Urinary bladder (tissue), 4 donors: Measurements from ENCODE around the gene KRTAP10-2. TPM values are rescaled to one million over a fixed set of nuclear protein-coding genes. Genes with fewer than 3 reads are reported as not detected.

Experiments
- DNase-seq: peaks from one replicate; pipeline ENCODE4 v3.0.0-alpha.2; 2015; ENCODE audit errors: extremely low spot score
- H3K27ac ChIP-seq: one replicate; pipeline ENCODE4 v1.5.1; 2013; ENCODE audit warnings: low read depth, mild to moderate bottlenecking, moderate library complexity
- H3K36me3 ChIP-seq: one replicate; pipeline ENCODE4 v1.6.1; 2013; ENCODE audit warnings: mild to moderate bottlenecking, moderate library complexity; ENCODE audit not compliant: insufficient read depth
- H3K4me1 ChIP-seq: one replicate; pipeline ENCODE4 v1.6.1; 2013; ENCODE audit warnings: mild to moderate bottlenecking, moderate library complexity; ENCODE audit not compliant: insufficient read depth
- H3K4me3 ChIP-seq: one replicate; pipeline ENCODE4 v1.5.1; 2013; ENCODE audit warnings: low read depth, low read length
- WGBS: extraction: QIAGEN DNeasy Blood & Tissue Kit; methylation state at CpG from one replicate; pipeline ENCODE4 v1.1.7; 2013; 5-methylcytosine and 5-hydroxymethylcytosine counted together
- polyA plus RNA-seq: library from polyadenylated mRNA; stranded (reverse); fragments of 200-250 nt; gene quantifications from one replicate; pipeline ENCODE4 v1.2.3, GENCODE V29; 2013
- total RNA-seq: library from RNA; depleted of rRNA; stranded (reverse); fragments of >200 nt; gene quantifications from one replicate; pipeline ENCODE4 v1.2.3, GENCODE V29; 2014
- donor health status: healthy with polysubstance abuse.
- donor health status: healthy.

KRTAP10-2 gene
- total and polyA plus RNA-seq, 2 donors = not detected

DNA sequence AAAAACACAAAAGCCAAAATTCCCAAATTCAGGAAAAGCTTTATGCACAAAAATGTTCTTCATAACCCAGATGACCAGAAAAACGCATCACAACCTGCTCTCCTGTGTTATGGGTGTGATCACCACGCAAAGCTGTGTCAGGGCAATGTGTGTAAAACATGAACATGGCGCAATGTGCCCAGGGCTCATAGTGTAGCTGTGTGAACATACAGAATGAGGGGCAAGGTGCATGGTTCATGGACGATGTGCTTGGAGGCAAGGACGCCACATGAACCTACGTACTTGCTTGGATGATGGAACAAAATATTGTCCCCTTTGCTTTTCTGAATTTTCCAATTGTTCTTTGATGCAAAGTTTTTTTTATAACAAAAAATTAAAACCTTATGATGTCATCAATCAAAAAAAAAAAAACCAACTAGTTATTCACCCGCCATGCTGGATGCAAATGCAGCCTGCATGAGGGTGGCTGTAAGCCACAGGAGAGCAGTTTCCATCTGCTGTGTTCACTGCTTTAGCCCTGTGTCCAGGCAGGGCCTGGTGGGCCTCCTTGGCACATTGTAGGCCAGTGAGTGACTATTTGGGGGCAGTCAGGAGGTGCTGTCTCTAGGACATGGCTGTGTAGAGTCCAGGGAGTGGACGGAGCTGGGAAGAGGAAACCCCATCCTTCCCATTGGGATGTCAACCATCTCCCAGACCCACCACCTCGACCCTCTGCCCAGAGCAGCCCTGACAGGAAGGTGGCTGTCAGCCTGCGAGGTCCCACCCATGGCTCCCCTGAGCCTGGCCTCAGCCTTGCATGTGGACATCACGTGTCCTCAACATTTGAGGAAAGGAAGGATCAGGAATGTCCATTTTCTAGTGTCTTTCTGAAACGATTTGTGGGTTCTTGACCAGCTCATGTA, 25.0 kb downstream of the KRTAP10-2 start:
- 87% methylated on average over 12 of the region's 12 CpGs for WGBS
- Histone ChIP-seq H3K27ac (no peak overlapping the region), H3K36me3 (no peaks in the 10 kb centered on the region), H3K4me1 (no peaks in the 10 kb centered on the region), H3K4me3 (no peak overlapping the region)
- no peak for DNase-seq

DNA sequence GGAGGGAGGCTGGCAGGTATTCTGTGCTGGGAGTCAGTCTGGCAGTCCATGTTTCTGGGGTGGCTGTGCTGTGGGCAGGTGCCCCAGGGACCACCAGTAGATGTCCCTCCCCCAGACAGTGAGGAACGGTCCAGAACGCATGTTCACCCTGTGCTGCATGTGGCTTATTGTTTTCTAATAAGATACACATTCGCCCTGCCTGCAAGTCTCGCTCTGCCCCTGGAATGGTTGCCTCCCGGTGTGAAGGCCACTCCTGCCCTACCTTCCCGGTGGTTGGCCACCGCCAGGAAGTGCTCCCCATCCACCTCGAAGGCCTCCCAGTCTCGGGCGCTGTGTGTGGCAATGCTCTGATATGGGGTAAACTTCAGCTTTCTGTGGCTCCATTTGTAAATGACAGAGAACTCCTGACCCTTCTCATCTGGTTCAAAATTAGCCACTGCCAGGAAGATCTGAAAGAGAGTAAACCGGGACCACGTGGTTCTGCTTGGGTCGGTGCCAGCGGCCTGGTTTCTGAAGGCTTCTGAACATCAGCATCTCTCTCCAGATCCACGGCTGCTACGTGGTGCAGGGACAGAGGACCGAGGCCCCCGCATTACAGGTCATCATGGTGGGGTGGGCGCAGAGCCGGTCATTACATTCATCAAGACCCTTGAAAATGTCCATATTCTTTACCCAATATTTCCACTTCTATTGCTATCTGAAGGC, 25.8 kb downstream of the KRTAP10-2 start:
- 88% methylated on average over 20 of the region's 20 CpGs for WGBS

DNA sequence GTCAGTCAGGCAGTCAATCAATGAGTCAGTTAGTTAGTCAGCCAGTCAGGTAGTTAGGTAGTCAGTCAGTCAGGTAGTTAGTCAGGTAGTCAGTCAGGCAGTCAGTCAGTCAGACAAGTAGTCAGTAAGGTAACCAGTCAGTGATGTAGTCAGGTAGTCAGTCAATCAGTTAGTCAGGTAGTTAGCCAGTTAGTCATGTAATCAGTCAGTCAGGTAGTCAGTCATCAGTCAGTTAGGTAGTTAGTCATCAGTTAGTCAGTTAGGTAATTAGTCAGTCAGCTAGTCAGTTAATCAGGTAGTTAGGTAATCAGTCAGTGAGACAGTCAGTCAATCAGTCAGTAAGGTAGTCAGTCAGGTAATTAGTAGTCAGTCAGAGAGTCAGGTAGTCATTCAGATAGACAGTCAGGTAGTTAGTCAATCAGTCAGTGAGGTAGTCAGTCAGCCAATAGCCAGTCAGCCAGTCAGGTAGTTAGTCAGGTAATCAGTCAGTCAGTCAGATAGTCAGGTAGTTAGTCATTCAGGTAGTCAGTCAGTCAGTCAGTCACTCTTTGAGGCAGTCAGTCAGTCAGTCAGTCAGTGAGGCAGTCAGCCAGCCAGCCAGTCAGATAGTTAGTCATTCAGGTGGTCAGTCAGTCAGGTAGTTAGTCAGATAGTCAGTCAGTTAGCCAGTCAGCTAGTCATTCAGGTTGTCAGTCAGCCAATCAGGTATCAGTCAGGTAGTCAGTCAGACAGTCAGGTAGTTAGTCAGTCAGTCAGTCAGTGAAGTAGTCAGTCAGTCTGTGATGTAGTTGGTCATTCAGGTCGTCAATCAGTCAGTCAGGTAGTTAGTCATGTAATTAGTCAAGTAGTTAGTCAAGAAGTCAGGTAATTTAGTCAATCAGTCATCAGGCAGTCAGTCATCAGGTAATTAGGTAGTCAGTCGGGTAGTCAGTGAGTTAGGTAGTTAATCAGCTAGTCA, 26.6 kb downstream of the KRTAP10-2 start:
- H3K4me3 ChIP-seq = no peak overlapping the region
- DNase-seq = no peak
- no peaks in the 10 kb centered on the region for H3K36me3 ChIP-seq
- H3K27ac ChIP-seq = no peak overlapping the region
- WGBS = 79% methylated on average over 2 of the region's 2 CpGs
- no peaks in the 10 kb centered on the region for H3K4me1 ChIP-seq

More for the DNA sequence above, 25.8 kb downstream of the KRTAP10-2 start:
- DNase-seq = no peak
- no peaks in the 10 kb centered on the region for H3K36me3 ChIP-seq
- no peaks in the 10 kb centered on the region for H3K4me1 ChIP-seq
- H3K27ac ChIP-seq = no peak overlapping the region
- H3K4me3 ChIP-seq = no peak overlapping the region

DNA sequence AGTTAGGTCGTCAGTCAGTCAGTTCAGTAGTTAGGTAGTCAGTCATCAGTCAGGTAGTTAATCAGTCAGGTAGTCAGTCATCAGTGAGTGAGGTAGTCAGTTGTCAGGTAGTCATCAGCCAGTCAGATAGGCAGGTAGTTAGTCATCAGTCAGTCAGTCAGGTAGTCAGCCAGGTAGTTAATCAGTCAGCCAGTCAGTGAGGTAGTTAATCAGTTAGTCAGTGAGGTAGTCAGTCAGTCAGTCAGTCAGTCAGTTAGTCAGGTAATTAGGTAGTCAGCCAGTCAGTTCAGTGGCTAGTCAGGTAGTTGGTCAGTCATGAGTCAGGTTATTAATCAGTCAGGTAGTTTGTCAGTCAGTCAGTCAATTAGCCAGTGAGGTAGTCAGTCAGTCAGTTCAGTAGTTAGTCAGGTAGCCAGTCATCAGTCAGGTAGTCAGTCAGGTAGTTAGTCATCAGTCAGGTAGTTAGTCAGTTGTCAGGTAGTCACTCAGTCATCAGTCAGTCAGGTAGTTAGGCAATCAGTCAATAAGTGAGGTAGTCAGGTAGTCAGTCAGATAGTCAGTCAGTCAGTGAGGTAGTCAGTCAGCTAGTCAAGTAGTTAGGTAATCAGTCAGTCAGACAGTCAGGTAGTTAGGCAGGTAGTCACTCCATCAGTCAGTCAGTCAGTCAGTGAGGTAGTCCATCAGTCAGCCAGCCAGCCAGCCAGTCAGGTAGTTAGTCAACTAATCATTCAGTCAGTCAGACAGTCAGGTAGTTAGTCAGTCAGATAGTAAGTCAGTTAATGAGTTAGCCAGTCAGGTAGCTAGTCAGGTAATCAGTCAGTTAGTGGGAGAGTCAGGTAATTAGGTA, 27.5 kb downstream of the KRTAP10-2 start:
- no peaks in the 10 kb centered on the region for H3K4me1 ChIP-seq
- H3K4me3 ChIP-seq = no peak overlapping the region
- 81% methylated on average over 1 of the region's 1 CpG for WGBS
- DNase-seq = no peak
- H3K36me3 ChIP-seq = no peaks in the 10 kb centered on the region
- H3K27ac ChIP-seq = no peak overlapping the region

DNA sequence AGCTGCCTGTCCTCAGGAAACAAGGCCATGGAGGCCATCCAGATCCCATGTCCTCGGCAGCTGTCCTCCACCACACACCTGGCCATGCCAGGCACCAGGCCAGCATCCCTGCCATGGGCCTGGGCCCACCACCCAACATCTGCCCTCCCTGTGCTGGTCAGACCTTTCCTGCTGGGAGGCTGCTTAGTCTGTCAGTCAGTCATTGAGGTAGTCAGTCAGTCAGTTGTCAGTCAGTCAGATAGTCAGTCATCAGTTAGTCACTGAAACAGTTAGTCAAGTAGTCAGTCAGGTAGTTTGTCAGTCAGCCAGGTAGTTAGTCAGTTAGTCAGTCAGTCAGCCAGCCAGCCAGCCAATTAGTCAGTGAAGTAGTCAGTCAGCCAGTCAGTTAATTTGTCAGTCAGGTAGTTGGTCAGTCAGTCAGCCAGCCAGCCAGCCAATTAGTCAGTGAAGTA, 28.5 kb downstream of the KRTAP10-2 start:
- no peak overlapping the region for H3K27ac ChIP-seq
- DNase-seq = no peak
- no peaks in the 10 kb centered on the region for H3K36me3 ChIP-seq
- no peak overlapping the region for H3K4me3 ChIP-seq
- WGBS = 80% methylated on average over 1 of the region's 1 CpG
- H3K4me1 ChIP-seq = no peaks in the 10 kb centered on the region

DNA sequence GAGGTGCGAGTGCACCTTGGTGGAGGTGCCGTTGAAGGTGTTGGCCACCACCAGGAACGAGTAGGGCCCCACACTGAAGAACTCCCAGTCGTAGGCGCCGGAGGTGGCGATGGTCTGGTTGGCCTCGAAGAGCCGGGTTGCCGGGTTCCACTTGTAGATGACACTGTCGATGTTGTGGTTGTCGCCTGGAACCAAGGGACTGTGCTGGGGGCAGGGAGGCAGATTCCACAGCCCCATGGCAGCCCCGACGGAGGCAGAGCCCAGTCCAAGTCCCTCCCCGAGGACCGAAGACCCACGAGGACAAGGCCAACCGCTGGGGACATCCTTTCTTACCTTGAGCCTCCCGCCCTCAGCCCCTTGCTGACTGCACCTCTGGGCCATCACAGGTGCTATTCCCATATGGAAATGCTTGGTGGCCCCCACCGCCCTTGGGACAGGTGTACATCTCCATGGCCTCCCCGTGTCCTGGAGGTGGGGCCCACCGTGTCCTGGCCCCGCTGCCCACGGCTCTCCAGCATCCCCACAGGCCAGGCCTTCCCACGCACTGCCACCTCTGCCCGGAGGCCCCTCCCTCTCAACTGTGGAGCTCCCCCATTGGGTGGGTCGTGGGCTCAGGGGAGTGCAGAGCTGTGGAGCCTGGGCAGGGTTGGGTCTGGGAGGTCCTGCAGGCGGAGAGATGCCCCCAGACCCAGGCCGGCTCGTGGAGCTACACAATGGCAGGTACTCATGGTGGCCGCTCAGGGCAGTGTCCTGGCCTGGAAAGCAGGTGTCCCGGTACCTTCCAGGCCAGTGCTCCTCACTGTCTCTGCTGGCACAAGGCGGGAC, 29.2 kb downstream of the KRTAP10-2 start:
- no peaks in the 10 kb centered on the region for H3K36me3 ChIP-seq
- WGBS = 88% methylated on average over 33 of the region's 33 CpGs
- H3K27ac ChIP-seq = no peak overlapping the region
- no peaks in the 10 kb centered on the region for H3K4me1 ChIP-seq
- no peak overlapping the region for H3K4me3 ChIP-seq
- no peak for DNase-seq

DNA sequence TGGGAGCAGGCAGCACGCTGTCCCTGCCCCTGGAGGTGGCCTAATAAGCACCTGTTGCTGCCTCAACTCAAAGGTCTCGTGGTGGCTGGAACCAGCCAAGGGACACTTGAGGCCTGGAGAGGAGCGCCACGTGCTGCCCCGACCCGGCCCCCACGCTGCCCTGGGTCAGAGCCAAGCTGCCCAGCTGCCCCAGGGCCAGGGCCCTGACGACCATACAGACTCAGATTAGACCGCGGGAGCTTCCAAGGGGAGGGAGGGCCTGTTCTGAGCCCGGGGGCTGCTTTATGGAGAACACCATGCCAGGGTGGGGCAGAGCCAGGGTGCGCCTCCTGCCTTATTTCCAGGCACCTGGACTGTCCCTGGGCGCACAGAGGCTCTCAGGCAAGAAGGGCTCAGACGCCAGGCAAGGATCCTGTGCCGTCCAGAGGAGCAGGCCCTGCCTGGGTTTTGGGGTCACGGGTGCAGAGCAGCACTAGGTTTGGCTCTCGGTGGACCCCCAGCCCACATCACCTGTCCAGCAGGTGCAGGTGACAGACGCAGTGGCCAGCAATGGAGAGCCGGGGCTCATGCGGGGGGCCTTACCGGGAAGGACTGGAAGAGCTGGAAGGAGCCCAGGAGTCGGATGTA, 29.9 kb downstream of the KRTAP10-2 start:
- Histone ChIP-seq H3K4me1 (no peaks in the 10 kb centered on the region), H3K4me3 (no peak overlapping the region), H3K36me3 (no peaks in the 10 kb centered on the region), H3K27ac (no peak overlapping the region)
- WGBS = 87% methylated on average over 22 of the region's 22 CpGs
- no peak for DNase-seq

DNA sequence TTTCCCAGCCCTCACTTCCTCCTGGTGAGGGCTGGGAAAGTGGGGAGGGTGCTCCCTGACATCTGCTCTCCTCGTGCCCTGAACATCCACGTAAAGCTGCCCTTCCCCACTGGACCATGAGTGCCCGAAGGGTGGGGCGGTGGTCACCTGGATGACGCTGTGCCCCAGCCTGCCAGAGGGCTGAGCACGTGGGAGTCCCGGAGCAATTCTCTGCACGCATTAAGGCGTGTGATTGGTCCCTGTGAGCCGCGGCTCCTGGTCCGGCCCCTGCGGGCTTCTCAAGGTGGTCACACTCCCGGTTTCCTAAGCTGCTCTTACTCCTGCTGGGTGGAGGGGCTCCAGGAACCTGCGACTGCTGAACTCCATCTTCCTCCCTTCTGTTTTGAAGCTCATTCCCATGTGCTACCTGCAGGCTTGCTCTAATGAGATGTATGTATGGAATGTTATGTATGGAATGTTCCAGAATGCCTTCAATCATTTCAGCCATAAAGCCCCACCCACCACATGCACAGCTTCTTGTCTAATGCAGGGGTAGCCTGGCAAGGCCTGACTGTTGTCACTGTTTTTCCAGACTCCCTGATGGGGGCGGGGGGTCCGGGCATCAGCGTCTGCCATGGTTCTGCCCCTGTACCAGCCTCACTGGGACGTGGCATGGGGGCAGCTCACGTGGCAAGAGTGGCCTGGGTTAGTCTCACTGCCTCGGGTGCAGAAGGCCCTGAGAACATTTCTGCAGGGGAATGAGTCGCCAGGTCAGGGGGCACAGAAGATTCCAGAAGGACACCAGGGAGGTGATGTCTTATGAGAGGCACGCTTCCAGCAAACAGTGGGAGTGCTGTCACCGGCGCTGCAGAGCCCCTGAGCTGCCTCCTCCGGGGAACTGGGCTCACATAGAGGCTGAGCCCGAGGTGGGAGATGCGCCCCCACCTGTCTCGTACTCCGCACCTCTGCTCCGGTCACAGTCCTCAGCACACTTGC, 30.7 kb downstream of the KRTAP10-2 start:
- H3K4me1 ChIP-seq = no peaks in the 10 kb centered on the region
- H3K36me3 ChIP-seq = no peaks in the 10 kb centered on the region
- WGBS = 86% methylated on average over 31 of the region's 31 CpGs
- no peak overlapping the region for H3K27ac ChIP-seq
- no peak overlapping the region for H3K4me3 ChIP-seq
- no peak for DNase-seq

DNA sequence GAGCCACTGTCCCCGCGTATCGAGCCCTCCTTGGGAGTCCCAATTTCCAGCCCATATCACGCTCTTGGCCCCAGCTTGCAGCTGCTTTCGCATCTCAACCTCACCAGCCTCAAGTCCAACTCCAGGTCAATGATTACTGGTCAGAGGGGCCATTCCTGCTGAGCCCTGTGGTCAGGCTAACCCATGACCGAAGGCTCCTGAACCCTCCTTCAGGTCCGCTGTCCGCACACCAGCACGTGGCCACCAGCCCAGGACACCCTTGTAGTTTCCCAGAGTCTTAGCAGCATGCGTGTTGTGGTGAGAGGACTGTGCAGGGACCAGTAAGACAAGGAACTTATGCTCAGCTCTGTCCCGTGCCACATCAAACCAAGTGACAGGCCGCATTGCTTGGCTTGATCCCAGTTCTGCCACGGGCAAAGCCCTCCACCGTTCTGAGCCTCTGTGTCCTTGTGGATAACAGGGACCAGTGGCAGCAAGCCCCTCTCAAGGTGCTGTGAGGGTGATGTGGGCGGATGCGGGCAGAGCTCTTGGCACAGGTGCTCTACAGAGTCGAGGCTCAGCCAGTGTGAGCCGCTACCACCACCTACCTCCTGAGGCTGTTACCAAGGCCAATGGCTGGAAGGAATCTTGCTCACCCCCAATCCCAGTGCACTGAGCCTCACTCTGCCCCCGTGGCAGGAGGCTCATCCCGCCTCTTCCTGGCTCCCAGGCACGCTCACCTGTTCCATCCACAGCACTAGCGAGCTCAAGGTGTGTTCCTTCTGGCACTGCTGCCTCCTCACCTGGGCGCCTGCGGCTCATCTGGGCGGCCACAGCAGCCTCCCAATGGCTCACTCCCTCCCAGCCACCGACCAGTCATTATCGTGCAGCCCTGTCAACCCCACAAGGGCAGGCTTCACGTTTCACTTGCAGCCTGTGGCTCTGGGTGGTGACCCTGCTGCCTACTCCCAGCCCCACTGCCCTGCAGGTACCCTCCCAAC, 31.7 kb downstream of the KRTAP10-2 start:
- no peak for DNase-seq
- Histone ChIP-seq H3K4me1 (no peaks in the 10 kb centered on the region), H3K4me3 (no peak overlapping the region), H3K27ac (no peak overlapping the region), H3K36me3 (no peaks in the 10 kb centered on the region)
- WGBS = 90% methylated on average over 28 of the region's 28 CpGs

DNA sequence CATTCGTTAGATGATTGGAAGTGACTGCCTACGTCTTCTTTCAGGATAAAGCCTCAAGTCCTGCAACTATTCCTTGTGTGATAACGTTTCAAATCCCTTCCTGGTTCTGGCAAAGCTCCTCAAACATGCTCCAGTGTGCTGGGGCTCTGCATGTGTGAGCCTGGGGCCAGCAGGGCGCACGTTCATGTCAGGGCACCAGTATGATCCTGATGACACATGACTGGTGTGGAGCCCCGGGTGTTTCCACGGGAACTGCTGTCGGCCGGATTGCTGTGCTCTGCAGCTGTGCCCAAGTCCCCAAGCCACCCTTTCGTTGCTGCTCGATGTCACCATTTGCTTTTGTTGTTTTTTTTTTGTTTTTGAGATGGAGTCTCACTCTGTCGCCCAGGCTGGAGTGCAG, 32.6 kb downstream of the KRTAP10-2 start:
- Histone ChIP-seq H3K4me1 (no peaks in the 10 kb centered on the region), H3K27ac (no peak overlapping the region), H3K4me3 (no peak overlapping the region), H3K36me3 (no peaks in the 10 kb centered on the region)
- no peak for DNase-seq
- WGBS = 66% methylated on average over 12 of the region's 12 CpGs
